Measurements from ENCODE around the gene RNF224. TPM values are rescaled to one million over a fixed set of nuclear protein-coding genes. Genes with fewer than 3 reads are reported as not detected.
A peak's percentile ranks its signal among the peaks of the same experiment; 100 is the strongest.

RNF224 gene
- total RNA-seq, 1 experiment from 2014 or later: 1.2 TPM

GRCh38 chr9:137215196-137215986, 11.9 kb upstream of the RNF224 start:
- H3K9me2 ChIP-seq (replicated peaks; ENCODE audit: low read length): no peaks in the 10 kb centered on the region
- DNase-seq (no peak), ATAC-seq (no peak)
- intact Hi-C loops (cut with micrococcal nuclease): no loop called here
- no peaks in the 10 kb centered on the region for H3K36me3 ChIP-seq (ENCODE audit: low read depth, low read length)
- no peaks in the 10 kb centered on the region for H4K20me1 ChIP-seq (ENCODE audit: low read length)
- TF ChIP-seq EZH2 (IDR thresholded peaks at IDR 0.05; ENCODE audit: low read length, unreplicated experiment): no peak
- TF ChIP-seq CTCF (conservative IDR thresholded peaks at IDR 0.05; ENCODE audit: low read depth, low read length): no peak
- H3K4me1 ChIP-seq (ENCODE audit: insufficient read depth, low read length): peaks cover 24% of the 10 kb centered on the region
- ChIA-PET CTCF (no interaction called here), POLR2A (ENCODE audit: unreplicated experiment) (no interaction called here)
- no peaks in the 10 kb centered on the region for H3K79me2 ChIP-seq (ENCODE audit: low read length)
- no peak overlapping the region for H3K4me2 ChIP-seq (ENCODE audit: low read length)
- no peaks in the 10 kb centered on the region for H3K9me3 ChIP-seq (ENCODE audit: low read length)
- H3K27me3 ChIP-seq (ENCODE audit: low read length): no peaks in the 10 kb centered on the region
- no TSS peak for BruUV-seq (replicated peaks)
- H3K27ac ChIP-seq (ENCODE audit: low read length): no peak overlapping the region
- no peak overlapping the region for H3K9ac ChIP-seq (ENCODE audit: low read length)
- no peaks in the 10 kb centered on the region for H3F3A ChIP-seq (ENCODE audit: low read length, unreplicated experiment)
- H3K4me3 ChIP-seq (ENCODE audit: low read length): no peak overlapping the region
- no peak overlapping the region for H2AFZ ChIP-seq (ENCODE audit: low read length)

DNA sequence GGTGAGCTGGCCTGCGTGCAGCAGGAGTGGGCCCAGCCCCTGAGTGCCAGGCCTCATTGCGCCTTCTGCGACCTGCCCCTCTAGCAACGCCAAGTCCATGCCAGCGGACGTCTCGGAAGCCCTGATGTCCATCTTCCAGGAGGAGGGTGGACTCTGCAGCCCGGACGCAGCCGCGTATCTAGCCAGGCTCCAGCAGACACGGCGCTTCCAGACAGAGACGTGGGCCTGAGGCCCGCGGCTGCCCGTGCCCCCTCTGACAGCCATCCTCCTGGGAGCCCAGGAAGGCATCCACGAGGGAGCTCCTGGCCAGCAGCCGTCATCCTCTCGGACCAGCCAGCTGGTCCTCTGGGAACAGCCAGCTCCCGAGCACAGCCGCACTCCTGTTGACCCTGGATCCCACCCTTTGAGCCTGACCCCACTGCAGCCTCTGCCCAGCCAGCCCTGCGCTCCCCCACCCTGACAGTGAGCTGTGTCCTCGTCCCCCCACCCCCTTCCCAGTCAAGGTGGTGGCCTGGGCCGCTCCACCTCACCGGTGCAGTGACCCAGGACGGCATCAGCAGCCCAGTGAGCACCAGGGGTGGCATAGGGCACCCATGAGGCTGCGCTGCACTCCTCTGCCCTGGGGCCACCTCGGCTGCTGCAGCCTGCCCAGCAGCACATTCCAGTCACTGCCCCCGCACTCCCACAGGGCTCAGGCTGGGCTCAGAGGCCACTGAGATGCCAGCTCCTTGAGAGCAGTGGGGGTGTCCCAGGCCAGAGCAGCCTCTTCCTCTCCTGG, 10.9 kb upstream of the RNF224 start:
- H3K36me3 ChIP-seq (ENCODE audit: low read depth, low read length): no peaks in the 10 kb centered on the region
- no peaks in the 10 kb centered on the region for H3F3A ChIP-seq (ENCODE audit: low read length, unreplicated experiment)
- no peak overlapping the region for H3K9ac ChIP-seq (ENCODE audit: low read length)
- peak overlapping the region; percentile 90 for H3K4me2 ChIP-seq (ENCODE audit: low read length)
- H3K9me3 ChIP-seq (ENCODE audit: low read length): no peaks in the 10 kb centered on the region
- no peaks in the 10 kb centered on the region for H3K27me3 ChIP-seq (ENCODE audit: low read length)
- no peaks in the 10 kb centered on the region for H4K20me1 ChIP-seq (ENCODE audit: low read length)
- TF ChIP-seq EZH2 (IDR thresholded peaks at IDR 0.05; ENCODE audit: low read length, unreplicated experiment) (no peak), EZH2phosphoT487 (IDR thresholded peaks at IDR 0.05; ENCODE audit: borderline replicate concordance, low read length) (no peak), CTCF (conservative IDR thresholded peaks at IDR 0.05; ENCODE audit: low read depth, low read length) (no peak)
- no peak overlapping the region for H2AFZ ChIP-seq (ENCODE audit: low read length)
- DNase-seq (no peak), ATAC-seq (no peak)
- no TSS peak for BruUV-seq (replicated peaks)
- ChIA-PET POLR2A (ENCODE audit: unreplicated experiment) (no interaction called here), CTCF (no interaction called here)
- no peaks in the 10 kb centered on the region for H3K79me2 ChIP-seq (ENCODE audit: low read length)
- intact Hi-C loops (cut with micrococcal nuclease): no loop called here
- peaks cover 24% of the 10 kb centered on the region for H3K4me1 ChIP-seq (ENCODE audit: insufficient read depth, low read length)
- H3K9me2 ChIP-seq (replicated peaks; ENCODE audit: low read length): no peaks in the 10 kb centered on the region
- no peak overlapping the region for H3K27ac ChIP-seq (ENCODE audit: low read length)
- H3K4me3 ChIP-seq (ENCODE audit: low read length): peak overlapping the region; percentile 70; the same call in 1 of the 2 replicates

Measured in PC-3 (cell line).